ENCODE data around the gene ZNF827. TPM values are rescaled to one million over a fixed set of nuclear protein-coding genes. Genes with fewer than 3 reads are reported as not detected.

ZNF827 gene
- total RNA-seq, 1 experiment from 2014 or later, result 1.8 TPM

DNA sequence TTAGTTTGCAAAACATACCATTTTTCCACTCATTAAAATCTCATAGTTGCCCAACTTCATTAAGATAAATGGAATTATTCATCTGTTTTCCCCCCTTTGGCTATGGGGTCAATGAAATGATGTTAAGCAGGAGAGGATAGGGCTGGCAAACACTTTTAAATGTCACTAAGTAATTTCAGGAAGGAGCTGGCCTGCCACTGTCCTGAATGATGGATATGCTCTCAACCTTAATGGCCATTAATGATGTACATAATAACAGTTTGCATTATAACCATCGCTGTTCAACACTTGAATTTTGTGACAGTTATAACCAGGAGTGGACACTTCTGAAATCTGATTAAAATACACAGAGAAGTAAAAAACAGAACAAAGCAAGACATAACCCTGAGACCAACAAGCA, 181.4 kb downstream of the ZNF827 start:
- in situ Hi-C loops (cut with HindIII; ENCODE audit: low pct_unique_long_range_greater_than_20kb, low sequenced_read_pairs), result no loop called here
- no peak for DNase-seq (ENCODE audit: low read depth)

DNA sequence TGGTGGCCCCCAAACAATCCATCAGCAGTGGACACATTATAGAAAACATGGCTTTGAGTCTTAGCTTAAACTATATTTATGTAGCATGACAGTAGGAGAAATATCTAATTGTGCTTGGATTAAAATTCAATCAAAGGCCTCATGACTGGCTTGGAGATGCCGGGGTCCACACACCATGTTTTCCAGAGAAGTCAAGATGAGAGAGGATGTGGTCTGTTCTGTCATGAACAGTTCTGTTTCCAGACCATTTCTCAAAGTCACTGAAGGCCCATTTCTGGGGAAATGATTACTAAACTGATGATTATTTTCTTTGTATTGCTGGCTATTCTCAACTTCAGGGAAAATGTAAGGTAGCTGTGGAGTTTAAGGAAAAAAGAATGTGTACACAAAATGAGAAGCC, 182.4 kb downstream of the ZNF827 start:
- DNase-seq (ENCODE audit: low read depth), result no peak
- in situ Hi-C loops (cut with HindIII; ENCODE audit: low pct_unique_long_range_greater_than_20kb, low sequenced_read_pairs), result no loop called here

DNA sequence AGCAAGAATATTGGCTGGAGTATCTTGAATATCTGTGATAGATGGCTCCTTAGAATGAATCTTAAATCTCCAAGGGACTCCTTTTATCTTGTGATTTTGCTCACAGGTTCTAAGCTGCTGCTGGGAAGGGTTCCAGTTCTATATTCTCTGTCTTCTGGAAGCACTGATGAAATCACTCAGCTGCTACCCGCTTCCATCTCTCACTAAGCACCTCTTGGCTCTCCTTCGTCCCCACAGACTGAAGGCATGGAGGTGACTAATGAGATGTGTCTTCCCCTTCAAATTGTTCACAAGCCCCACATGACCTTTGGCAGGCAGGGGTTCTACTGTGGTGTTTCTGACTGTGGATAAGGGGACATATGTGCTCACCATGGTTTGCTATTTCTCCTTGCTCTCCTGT, 182.8 kb downstream of the ZNF827 start:
- in situ Hi-C loops (cut with HindIII; ENCODE audit: low pct_unique_long_range_greater_than_20kb, low sequenced_read_pairs), result no loop called here
- DNase-seq (ENCODE audit: low read depth), result no peak

DNA sequence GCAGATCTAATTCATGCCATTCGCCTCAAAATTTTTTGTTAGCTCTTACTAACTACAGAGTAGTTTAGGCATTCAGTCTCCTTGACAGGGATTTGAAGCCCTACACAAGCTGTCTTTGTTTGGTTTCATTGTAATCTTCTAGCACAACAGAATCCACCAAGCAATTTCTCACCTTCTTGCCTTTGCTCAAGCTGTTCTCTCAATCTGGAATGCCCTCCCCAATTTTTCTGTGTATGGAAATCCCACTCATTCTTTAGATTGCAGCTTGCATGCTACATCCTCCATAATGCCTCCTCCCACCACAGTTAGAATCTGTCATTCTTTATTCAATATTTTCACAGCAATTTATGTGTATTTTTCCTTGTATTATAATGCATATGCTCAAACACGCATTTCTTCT, 195.0 kb downstream of the ZNF827 start:
- in situ Hi-C loops (cut with HindIII; ENCODE audit: low pct_unique_long_range_greater_than_20kb, low sequenced_read_pairs), result no loop called here
- no peak for DNase-seq (ENCODE audit: low read depth)

DNA sequence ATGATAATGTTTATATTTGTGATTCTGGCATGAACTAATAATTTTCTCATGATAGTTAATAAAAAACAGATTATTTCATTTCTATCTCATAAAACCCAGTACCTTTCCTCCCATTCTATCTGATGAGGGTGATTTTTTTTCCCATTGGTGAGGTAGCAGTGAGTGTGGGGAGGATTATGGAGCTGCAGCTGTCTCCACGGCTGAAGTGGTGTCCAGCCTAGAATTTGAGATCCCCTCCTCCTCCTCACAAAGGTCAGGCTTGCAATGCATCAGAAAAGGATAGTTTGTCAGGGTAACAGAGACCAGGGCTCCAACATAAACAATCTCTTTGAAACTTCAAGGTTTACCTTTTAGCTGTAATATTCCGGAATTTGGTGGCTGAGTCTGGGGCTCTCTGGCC, 197.8 kb downstream of the ZNF827 start:
- DNase-seq (ENCODE audit: low read depth), result no peak
- in situ Hi-C loops (cut with HindIII; ENCODE audit: low pct_unique_long_range_greater_than_20kb, low sequenced_read_pairs), result no loop called here

DNA sequence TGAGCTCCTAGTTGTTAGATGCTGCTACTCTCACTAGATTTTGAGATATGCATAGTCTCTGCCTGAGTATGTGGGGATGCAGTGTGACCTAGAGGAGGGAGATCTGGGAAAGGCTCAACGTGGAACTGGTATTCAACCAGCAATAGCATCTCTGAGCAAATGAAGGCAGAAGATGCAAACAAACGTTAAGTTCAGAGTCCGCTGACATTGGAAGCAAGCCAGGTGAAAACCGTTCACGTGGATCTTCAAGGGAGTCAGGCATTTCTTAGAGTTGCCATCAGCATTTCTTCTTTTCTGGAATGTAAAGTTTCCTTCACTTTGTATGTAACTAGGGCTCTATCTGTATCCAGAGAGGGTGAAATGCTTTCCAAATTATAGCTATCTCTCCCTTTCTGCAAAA, 198.8 kb downstream of the ZNF827 start:
- DNase-seq (ENCODE audit: low read depth), result peak; percentile 69
- in situ Hi-C loops (cut with HindIII; ENCODE audit: low pct_unique_long_range_greater_than_20kb, low sequenced_read_pairs), result no loop called here

DNA sequence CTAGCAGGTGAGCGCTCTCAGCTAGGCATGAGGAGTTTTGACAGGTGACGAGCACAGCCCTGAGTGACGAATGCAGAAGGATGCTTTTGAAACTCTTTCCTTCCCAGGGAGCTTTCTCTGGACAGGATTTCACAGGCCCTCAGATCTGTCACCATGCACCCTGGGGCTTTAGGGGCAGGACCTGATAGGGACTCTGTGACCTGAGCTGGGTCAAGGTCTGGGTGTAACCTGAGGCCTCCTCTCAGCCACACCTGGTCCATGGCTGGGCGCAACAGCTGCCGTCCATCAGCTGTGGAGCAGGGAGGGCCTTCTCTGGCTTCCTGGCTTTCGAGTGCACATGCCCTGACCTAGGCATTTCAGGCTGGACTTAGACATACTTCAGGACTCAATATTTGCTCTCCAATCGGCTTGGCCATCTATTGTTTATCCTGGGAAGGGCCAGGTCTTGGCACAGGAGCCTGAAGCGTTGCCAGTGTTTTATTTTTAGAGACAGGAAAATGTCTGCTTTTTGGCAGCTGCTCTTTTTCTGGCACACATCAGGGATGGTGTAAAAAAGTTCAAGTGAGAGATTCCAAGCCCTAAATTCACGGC, 202.3 kb downstream of the ZNF827 start:
- in situ Hi-C loops (cut with HindIII; ENCODE audit: low pct_unique_long_range_greater_than_20kb, low sequenced_read_pairs), result no loop called here
- no peak for DNase-seq (ENCODE audit: low read depth)

DNA sequence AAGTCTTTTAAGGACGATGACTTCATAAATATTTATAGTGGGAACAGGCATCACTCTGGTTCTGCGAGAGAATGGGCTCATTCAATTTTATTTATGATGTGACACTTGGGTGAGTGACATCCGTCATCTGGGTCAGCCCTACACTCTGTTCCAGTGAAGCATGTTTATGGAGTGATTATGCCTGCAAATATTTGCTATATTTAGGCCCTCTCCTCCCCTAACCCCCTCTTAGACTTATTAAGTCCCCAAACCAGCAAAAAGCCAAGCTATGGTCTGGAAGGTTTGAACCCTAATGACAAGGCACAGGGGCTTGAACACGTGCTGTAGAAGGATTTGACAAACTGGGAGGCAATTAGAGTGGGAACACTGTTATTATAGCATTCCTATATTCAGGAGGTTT, 202.8 kb downstream of the ZNF827 start:
- in situ Hi-C loops (cut with HindIII; ENCODE audit: low pct_unique_long_range_greater_than_20kb, low sequenced_read_pairs), result no loop called here
- no peak for DNase-seq (ENCODE audit: low read depth)

DNA sequence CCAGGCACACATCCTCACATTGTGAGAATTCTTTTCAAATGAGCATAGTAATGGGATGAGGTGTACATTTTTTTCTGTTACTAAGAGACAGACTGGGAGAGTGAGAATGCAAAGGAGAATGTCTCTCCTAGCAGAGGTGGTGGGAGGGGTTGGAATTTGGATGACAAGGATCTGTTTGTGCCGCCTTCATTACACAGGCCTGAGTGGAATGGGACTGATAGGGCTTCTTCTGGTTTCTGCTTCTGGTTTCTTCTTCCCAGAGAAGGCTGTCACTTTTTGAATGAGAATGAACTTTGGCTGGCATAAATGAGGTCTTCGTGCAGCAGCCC, 203.3 kb downstream of the ZNF827 start:
- in situ Hi-C loops (cut with HindIII; ENCODE audit: low pct_unique_long_range_greater_than_20kb, low sequenced_read_pairs), result no loop called here
- peak; percentile 92 for DNase-seq (ENCODE audit: low read depth)

DNA sequence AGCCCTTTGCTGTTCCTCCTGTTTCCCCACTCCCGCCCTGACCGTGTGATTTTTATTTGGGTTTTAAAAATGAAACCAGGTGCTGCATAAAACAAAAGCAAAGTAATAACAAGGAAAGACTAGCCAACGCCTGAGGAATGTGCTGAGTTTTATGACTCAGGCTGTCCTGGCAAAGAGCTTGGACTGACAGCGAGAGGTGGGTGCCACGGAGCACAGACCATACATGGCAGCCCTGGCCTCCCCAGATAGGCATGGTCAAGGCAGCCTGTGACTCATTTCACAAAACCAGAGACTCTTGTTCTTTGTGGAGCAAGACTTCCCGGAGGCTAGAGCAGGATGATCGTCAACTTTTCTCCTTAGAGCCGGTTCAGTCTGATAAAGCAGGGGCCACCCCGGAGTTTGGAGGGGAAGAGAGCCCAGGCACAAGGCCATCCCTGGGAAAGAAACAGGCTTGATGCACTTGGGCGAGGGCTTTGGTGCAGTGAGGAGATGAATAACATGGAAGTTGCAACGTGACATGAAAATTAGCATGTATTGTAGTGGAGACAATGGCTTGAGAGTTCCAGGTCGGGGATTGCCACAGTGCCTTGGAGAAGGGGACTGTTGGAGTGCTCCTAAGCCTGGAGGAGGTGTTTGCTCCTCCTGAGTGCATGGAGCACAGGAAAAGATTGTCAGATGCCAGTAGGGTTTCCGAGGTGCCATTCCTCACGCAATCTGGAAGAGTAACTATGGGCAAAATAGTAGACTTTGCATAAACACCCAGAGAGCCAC, 203.9 kb downstream of the ZNF827 start:
- DNase-seq (ENCODE audit: low read depth), result peak; percentile 90
- in situ Hi-C loops (cut with HindIII; ENCODE audit: low pct_unique_long_range_greater_than_20kb, low sequenced_read_pairs), result no loop called here

DNA sequence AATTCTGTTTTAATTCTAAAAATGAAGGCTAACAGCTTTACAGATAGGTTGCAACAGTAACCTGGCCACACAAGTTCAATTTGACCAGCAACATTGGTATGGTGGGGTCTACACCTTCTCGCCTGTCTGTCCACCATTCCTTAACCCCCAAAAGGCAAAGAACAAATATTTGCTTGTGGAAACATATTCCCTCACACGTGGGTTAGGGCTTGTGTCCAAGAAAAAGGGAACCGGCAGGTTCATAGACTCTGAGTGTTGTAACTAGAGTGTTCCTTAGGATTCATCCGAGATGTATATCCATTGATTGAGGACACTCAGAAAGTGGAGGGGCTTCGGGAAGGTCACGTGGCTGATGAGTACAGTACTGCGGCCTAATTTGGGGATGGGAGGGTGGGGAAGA, 204.6 kb downstream of the ZNF827 start:
- in situ Hi-C loops (cut with HindIII; ENCODE audit: low pct_unique_long_range_greater_than_20kb, low sequenced_read_pairs), result no loop called here
- DNase-seq (ENCODE audit: low read depth), result peak; percentile 26

DNA sequence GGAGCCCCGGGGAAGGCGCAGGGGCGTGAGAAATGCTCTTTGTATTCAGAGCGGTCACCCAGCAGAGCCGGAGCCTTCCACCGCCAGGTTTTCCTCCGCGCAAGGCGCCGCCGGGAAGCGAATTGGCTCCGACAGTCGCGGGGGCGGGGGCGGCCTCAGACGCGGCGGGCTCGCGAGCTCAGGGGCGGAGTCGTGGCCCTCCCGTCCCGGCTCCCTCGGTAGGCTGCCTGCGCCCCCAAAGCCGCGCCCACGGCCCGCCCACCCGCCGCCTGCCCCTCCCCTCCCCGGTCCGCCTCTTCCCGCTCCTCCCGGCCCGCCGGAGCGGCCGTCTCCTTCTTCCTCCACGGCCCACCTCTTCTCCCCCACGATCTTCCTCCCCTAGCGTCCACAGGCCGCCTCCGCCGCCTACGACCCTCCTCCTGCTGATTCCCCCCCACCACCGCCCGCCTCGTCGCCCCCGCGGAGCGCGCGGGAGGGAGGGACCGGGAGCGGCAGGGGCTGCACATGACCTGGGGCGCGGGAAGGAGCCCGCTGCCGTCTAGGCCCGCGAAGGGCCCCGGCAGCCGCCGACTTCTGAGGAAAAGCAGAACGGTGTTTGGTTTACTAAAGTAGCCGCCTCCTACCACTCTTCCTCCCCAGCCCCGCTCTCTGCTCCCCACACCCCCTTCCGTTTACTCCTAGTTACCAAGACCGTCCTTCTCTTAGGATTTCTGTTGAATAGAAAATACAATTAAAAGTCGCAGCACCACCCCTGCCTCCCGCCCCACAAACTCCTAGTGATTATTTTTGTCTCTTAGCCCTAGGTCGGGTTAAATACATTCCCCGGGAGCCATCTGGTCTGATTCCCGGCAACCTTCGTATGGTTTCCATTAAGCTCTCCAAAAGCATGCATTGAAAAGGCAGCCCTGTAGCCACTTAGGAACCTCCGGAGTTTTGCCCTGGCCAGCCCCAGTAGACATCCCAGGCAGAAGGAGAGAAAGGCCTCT, 205.4 kb downstream of the ZNF827 start:
- peak; percentile 84 for DNase-seq (ENCODE audit: low read depth)
- in situ Hi-C loops (cut with HindIII; ENCODE audit: low pct_unique_long_range_greater_than_20kb, low sequenced_read_pairs), result no loop called here

DNA sequence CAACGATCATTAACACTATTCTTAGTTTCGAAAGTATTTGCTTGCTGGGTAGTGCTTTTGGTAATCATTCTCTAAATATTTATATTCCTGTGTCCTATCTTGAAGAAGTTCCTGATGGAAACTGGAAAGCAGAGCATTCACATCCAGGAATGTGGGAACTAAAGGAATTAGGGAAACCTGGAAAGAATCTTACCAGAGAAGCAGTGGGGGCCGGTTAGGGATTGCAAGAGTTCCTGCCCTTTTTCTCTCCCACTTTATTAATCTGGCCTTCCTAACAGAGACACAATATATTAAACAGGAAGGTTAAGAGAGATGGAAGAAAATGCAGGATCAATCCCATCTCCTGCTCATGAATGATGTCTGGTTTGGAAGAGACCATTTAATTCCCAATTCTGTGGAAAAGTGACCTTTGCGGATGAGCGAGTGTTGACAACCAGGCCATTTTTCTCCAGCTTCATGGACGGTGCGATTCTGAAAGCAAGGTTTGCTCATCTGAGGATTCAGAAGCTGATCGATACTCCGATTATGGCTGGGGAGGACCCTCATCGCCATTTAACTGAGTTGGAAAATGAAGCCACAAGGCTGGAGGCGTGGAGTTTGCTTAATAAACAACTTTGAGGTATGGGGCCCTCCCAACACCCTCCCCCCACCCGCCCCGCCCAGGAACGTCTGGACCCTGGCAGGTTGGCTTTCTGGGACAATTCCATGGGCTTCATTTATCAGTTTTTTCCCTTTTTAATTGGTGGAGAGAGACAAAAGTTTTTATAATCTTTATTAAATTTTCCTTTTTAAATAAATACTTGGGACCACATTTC, 206.4 kb downstream of the ZNF827 start:
- in situ Hi-C loops (cut with HindIII; ENCODE audit: low pct_unique_long_range_greater_than_20kb, low sequenced_read_pairs), result no loop called here
- DNase-seq (ENCODE audit: low read depth), result peak; percentile 10

DNA sequence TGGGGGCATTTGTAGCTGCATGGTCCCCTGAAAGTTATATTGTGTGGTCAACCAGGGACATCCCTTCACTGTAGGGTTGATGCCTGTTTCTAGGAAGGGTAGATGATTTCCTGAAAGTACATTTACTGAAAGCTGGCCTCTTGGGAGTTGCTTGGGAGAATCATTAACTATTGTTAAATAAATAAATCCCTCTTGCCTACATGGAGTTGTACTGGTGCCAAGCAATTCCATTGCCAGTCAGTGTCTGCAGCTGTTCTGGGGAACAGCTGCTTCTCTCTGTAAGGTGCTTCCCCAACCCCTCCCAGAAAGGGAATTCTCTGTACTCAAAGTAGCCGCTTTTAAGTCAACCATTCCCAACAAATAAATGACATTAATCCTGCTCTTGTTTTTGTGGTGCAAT, 207.6 kb downstream of the ZNF827 start:
- in situ Hi-C loops (cut with HindIII; ENCODE audit: low pct_unique_long_range_greater_than_20kb, low sequenced_read_pairs), result no loop called here
- DNase-seq (ENCODE audit: low read depth), result peak; percentile 81

DNA sequence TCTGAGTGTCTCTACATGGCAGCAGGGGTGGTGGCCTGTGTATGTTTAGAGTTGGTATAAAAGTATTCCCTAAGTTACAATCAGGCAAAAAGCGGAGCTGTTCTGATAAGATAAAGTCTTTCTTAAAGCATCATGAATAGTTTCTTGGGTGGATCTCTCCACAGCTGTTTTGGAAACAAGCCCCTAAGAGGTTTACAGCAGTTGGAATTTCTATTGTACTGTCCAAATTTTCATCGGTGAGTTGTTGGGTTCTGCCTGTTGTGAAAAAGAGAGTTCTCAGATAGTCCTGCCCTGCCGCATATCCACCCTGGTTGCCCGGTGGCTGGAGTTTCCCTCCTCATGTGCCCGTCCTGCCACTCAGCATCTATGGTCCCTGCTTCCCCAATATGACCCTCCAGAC, 208.6 kb downstream of the ZNF827 start:
- in situ Hi-C loops (cut with HindIII; ENCODE audit: low pct_unique_long_range_greater_than_20kb, low sequenced_read_pairs), result no loop called here

DNA sequence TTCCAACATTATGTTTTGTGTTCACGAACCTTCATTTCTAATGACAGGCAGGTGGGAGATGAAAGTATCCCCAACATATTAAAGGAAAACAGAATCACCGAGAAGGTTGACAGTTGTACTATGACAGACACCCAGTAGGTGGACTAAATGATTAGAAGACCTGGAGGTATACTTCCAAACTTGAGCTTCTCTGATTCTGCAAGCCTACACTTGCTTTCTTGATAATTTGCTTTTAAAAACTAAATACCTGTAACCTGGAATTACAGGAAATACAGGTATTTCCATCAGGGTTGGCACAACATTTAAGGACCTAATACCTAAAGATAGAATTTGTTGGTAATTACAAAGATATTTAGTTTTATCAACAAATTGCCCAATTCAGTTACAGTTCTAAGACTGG, 215.3 kb downstream of the ZNF827 start:
- DNase-seq (ENCODE audit: low read depth), result no peak
- in situ Hi-C loops (cut with HindIII; ENCODE audit: low pct_unique_long_range_greater_than_20kb, low sequenced_read_pairs), result no loop called here

More for the DNA sequence above, 208.6 kb downstream of the ZNF827 start:
- no peak for DNase-seq (ENCODE audit: low read depth)

DNA sequence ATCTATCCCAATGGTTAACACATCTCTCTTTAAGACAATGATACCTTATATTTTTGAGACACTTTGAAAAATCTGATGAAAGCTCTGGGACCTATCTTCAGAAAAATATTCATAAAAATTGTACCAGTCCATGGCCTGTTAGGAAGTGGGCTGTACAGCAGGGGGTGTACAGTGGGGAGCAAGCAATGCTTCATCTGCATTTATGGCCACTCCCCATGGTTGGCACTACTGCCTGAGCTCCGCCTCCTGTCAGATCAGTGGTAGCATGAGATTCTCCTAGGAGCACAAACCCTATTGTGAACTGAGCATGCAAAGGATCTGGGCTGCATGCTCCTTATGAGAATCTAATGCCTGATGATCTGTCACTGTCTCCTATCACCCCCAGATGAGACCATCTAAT, 216.1 kb downstream of the ZNF827 start:
- in situ Hi-C loops (cut with HindIII; ENCODE audit: low pct_unique_long_range_greater_than_20kb, low sequenced_read_pairs), result no loop called here
- no peak for DNase-seq (ENCODE audit: low read depth)

DNA sequence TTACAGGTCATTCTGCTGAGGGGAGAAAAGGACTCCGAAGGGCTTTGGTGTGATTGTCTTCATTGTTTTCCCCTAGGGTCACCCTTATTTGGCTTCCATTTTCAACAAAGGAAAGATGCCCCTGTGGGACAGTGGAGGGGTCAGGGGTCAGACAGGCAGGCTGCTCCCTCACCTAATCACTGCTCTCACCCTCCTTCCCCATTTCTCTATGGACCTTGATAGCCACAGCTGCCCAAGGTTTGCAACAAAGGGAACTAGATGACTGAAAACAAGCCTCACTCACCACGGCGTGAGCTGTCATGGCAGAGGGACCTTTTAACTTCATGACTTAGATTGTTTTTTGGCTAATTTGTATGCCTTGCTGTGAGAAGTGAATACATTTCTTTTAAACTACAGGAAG, 218.0 kb downstream of the ZNF827 start:
- no peak for DNase-seq (ENCODE audit: low read depth)
- in situ Hi-C loops (cut with HindIII; ENCODE audit: low pct_unique_long_range_greater_than_20kb, low sequenced_read_pairs), result no loop called here
